ENCODE results near the gene PPM1N.

The PPM1N gene

GRCh38 chr19:45547211-45547770, 49.0 kb downstream of the PPM1N start:
- no peak for FAIRE-seq

- FAIRE-seq = no peak
Measured at GRCh38 chr19:45547965-45548609, 49.8 kb downstream of the PPM1N start.
